ENCODE results near the gene CYTH1. TPM values are rescaled to one million over a fixed set of nuclear protein-coding genes. Genes with fewer than 3 reads are reported as not detected.

The CYTH1 gene
- total and polyA plus RNA-seq, 4 donors, result 15.4 to 32.1 (median 20.6) TPM

DNA sequence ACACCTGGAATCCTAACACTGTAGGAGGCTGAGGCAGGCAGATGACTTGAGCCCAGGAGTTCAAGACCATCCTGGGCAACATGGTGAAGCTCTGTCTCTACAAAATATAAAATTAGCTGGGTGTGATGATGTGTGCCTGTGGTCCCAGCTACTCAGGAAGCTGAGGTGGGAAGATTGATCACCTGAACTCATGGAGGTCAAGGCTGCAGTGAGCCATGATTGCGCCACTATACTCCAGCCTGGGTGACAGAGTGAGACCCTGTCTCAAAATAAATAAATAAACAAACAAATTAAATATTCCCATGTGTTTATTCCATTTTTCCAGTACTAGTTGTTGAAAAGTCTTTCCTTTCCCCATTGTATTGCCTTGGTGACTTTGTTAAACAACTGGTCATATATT lies 130.0 kb downstream of the CYTH1 start (continued):
- TF ChIP-seq, protein P1, sequence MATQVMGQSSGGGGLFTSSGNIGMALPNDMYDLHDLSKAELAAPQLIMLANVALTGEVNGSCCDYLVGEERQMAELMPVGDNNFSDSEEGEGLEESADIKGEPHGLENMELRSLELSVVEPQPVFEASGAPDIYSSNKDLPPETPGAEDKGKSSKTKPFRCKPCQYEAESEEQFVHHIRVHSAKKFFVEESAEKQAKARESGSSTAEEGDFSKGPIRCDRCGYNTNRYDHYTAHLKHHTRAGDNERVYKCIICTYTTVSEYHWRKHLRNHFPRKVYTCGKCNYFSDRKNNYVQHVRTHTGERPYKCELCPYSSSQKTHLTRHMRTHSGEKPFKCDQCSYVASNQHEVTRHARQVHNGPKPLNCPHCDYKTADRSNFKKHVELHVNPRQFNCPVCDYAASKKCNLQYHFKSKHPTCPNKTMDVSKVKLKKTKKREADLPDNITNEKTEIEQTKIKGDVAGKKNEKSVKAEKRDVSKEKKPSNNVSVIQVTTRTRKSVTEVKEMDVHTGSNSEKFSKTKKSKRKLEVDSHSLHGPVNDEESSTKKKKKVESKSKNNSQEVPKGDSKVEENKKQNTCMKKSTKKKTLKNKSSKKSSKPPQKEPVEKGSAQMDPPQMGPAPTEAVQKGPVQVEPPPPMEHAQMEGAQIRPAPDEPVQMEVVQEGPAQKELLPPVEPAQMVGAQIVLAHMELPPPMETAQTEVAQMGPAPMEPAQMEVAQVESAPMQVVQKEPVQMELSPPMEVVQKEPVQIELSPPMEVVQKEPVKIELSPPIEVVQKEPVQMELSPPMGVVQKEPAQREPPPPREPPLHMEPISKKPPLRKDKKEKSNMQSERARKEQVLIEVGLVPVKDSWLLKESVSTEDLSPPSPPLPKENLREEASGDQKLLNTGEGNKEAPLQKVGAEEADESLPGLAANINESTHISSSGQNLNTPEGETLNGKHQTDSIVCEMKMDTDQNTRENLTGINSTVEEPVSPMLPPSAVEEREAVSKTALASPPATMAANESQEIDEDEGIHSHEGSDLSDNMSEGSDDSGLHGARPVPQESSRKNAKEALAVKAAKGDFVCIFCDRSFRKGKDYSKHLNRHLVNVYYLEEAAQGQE (IDR thresholded peaks at IDR 0.05), result no peak
- TF ChIP-seq SP1 (IDR thresholded peaks at IDR 0.05) (no peak), EGR1 (IDR thresholded peaks at IDR 0.05; ENCODE audit: low read depth in 2 of 2) (no peak), HNF4A (conservative IDR thresholded peaks at IDR 0.05) (no peak), RAD21 (IDR thresholded peaks at IDR 0.05) (no peak), FOXA2 (IDR thresholded peaks at IDR 0.05) (no peak), FOXA1 (IDR thresholded peaks at IDR 0.05) (no peak), TAF1 (conservative IDR thresholded peaks at IDR 0.05) (no peak), YY1 (IDR thresholded peaks at IDR 0.05) (no peak)
- TF ChIP-seq, protein P2, sequence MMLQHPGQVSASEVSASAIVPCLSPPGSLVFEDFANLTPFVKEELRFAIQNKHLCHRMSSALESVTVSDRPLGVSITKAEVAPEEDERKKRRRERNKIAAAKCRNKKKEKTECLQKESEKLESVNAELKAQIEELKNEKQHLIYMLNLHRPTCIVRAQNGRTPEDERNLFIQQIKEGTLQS (IDR thresholded peaks at IDR 0.05), result no peak

DNA sequence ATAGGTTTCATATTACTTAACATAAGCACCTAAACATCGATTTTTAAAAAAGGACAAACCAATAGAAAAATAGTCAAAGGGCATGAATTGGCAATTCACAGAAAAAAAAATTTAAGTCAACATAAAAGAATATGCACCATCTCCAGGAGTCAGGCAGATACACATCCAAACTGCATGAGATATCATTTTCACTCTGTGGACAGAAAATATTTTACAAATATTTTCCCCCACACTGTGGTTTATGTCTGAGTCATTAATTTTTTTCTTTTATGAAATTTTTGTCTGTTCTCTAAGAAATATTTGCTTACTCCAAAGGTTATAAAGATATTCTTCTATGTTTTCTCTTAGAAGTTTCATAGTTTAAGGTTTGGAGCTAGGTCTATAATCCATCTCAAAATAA lies 130.5 kb downstream of the CYTH1 start:
- no peak overlapping the region for H3K4me3 ChIP-seq (ENCODE audit: low read depth in 1 of 3, low read length in 3 of 3)
- TF ChIP-seq EGR1 (IDR thresholded peaks at IDR 0.05; ENCODE audit: low read depth in 2 of 2) (no peak), FOXA2 (IDR thresholded peaks at IDR 0.05) (no peak), NR2F2 (IDR thresholded peaks at IDR 0.05) (no peak), TAF1 (conservative IDR thresholded peaks at IDR 0.05) (no peak), RXRA (IDR thresholded peaks at IDR 0.05) (no peak), SP1 (IDR thresholded peaks at IDR 0.05) (no peak), HNF4A (conservative IDR thresholded peaks at IDR 0.05) (no peak), JUND (IDR thresholded peaks at IDR 0.05) (no peak), HNF4G (IDR thresholded peaks at IDR 0.05) (no peak), YY1 (IDR thresholded peaks at IDR 0.05) (no peak), GABPA (IDR thresholded peaks at IDR 0.05 in 1 of 2, conservative IDR thresholded peaks at IDR 0.05 in 1 of 2) (no peak)
- TF ChIP-seq, protein P2 (IDR thresholded peaks at IDR 0.05), result no peak
- no peaks in the 10 kb centered on the region for H3K27me3 ChIP-seq (ENCODE audit: control insufficient read depth in 4 of 4, insufficient read depth in 4 of 4, low read length in 3 of 4)
- no peak for DNase-seq (ENCODE audit: low spot score)
- WGBS, result 84% methylated on average over 1 of the region's 1 CpG
- no peak overlapping the region for H3K27ac ChIP-seq (ENCODE audit: low read depth in 1 of 2, low read length in 2 of 2)
- H3K36me3 ChIP-seq (ENCODE audit: control insufficient read depth in 4 of 4, insufficient read depth in 3 of 4, low read depth in 1 of 4, low read length in 3 of 4), result no peaks in the 10 kb centered on the region
- no peak overlapping the region for H3K9ac ChIP-seq (ENCODE audit: low read depth in 1 of 2, low read length in 2 of 2)
- peaks cover 0 to 1% (median 0%) of the 10 kb centered on the region in 4 donors for H3K4me1 ChIP-seq (ENCODE audit: control insufficient read depth in 4 of 4, insufficient read depth in 4 of 4, low read length in 3 of 4)
- H3K9me3 ChIP-seq (ENCODE audit: control insufficient read depth in 4 of 4, low read length in 3 of 4), result peaks cover 0 to 1% (median 0%) of the 10 kb centered on the region in 4 donors

DNA sequence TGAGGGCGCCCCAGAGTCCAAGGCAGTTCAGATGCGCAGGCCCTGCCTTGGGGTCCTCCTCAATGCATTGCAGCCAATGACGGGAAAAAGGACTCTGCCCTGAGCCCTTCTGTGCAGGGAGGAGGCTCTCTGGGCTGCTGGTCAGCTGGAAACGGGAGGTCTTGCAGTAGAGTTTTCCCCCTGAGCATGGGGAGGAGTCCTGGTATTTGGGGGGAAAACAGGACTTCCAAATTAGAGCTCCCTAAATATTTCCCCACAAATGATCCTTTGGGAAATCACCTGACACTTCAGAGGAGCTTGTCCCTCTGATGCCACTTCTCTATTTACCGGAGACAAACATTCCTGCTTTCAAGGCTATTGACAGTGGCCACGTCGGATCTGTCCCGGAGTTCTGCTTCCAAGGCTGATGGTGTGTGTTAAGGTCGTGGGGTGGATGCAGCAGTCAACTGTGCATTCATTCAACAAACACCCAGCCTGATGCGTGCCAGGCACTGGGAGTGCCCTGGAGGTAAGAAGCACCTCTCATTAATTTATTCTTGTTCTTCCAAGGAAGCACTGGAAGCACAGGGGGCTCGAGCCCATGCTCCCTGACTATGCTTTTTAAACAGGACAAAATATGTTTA lies 131.9 kb downstream of the CYTH1 start:
- DNase-seq (ENCODE audit: low spot score), result no peak
- H3K9me3 ChIP-seq (ENCODE audit: control insufficient read depth in 4 of 4, low read length in 3 of 4), result peaks cover 0 to 1% (median 0%) of the 10 kb centered on the region in 4 donors
- peaks cover 0 to 1% (median 0%) of the 10 kb centered on the region in 4 donors for H3K4me1 ChIP-seq (ENCODE audit: control insufficient read depth in 4 of 4, insufficient read depth in 4 of 4, low read length in 3 of 4)
- no peak overlapping the region for H3K4me3 ChIP-seq (ENCODE audit: low read depth in 1 of 3, low read length in 3 of 3)
- WGBS, result 29% methylated on average over 11 of the region's 11 CpGs
- H3K27me3 ChIP-seq (ENCODE audit: control insufficient read depth in 4 of 4, insufficient read depth in 4 of 4, low read length in 3 of 4), result no peaks in the 10 kb centered on the region
- no peak overlapping the region for H3K27ac ChIP-seq (ENCODE audit: low read depth in 1 of 2, low read length in 2 of 2)
- no peak overlapping the region for H3K9ac ChIP-seq (ENCODE audit: low read depth in 1 of 2, low read length in 2 of 2)
- no peaks in the 10 kb centered on the region for H3K36me3 ChIP-seq (ENCODE audit: control insufficient read depth in 4 of 4, insufficient read depth in 3 of 4, low read depth in 1 of 4, low read length in 3 of 4)
- TF ChIP-seq, protein P3, sequence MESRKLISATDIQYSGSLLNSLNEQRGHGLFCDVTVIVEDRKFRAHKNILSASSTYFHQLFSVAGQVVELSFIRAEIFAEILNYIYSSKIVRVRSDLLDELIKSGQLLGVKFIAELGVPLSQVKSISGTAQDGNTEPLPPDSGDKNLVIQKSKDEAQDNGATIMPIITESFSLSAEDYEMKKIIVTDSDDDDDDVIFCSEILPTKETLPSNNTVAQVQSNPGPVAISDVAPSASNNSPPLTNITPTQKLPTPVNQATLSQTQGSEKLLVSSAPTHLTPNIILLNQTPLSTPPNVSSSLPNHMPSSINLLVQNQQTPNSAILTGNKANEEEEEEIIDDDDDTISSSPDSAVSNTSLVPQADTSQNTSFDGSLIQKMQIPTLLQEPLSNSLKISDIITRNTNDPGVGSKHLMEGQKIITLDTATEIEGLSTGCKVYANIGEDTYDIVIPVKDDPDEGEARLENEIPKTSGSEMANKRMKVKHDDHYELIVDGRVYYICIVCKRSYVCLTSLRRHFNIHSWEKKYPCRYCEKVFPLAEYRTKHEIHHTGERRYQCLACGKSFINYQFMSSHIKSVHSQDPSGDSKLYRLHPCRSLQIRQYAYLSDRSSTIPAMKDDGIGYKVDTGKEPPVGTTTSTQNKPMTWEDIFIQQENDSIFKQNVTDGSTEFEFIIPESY (IDR thresholded peaks at IDR 0.05), result no peak
- TF ChIP-seq, protein P2 (IDR thresholded peaks at IDR 0.05), result no peak
- no peak for TF ChIP-seq YY1 (IDR thresholded peaks at IDR 0.05)
- TF ChIP-seq SP1 (IDR thresholded peaks at IDR 0.05), result no peak
- TF ChIP-seq EGR1 (IDR thresholded peaks at IDR 0.05; ENCODE audit: low read depth in 2 of 2), result no peak
- TF ChIP-seq FOXA2 (IDR thresholded peaks at IDR 0.05), result peak; percentile 72
- TF ChIP-seq, protein P4, sequence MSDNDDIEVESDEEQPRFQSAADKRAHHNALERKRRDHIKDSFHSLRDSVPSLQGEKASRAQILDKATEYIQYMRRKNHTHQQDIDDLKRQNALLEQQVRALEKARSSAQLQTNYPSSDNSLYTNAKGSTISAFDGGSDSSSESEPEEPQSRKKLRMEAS (IDR thresholded peaks at IDR 0.05), result no peak
- TF ChIP-seq HNF4A (conservative IDR thresholded peaks at IDR 0.05), result peak in 1 of 2 donors; percentile 41
- TF ChIP-seq RAD21 (IDR thresholded peaks at IDR 0.05), result no peak
- TF ChIP-seq, protein P1 (IDR thresholded peaks at IDR 0.05), result no peak
- peak in 1 of 2 donors; percentile 55 for TF ChIP-seq RXRA (IDR thresholded peaks at IDR 0.05)
- TF ChIP-seq HNF4G (IDR thresholded peaks at IDR 0.05), result no peak
- no peak for TF ChIP-seq NR2F2 (IDR thresholded peaks at IDR 0.05)
- TF ChIP-seq FOXA1 (IDR thresholded peaks at IDR 0.05), result peak; percentile 52
